ENCODE measurements around the gene SLC39A11.

The SLC39A11 gene

DNA sequence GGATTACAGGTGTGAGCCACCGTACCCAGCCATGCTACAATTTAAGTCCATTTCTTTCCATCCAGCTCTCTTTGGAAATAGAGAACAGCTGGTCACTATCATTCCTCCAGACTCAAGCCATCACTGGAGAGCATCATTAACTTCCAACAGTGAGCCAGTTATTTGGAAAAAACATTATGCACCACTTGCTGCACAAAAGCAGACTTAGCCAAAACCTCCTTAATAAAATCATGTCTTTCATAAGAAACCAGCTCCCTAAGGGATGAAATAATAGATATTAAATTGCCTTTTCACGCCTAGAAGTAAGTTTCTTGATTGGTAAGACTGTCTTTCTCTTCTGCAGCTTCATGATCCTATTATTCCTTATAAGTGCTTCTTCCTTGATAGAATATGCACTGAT is 17.9 kb downstream of the SLC39A11 start:
- TF ChIP-seq ISL1 (CRISPR knock-in tag; IDR thresholded peaks at IDR 0.05): no peak
- no peak for TF ChIP-seq BACH2 (CRISPR knock-in tag; IDR thresholded peaks at IDR 0.05; ENCODE audit: borderline replicate concordance)
- no peak for TF ChIP-seq GLIS3 (CRISPR knock-in tag; IDR thresholded peaks at IDR 0.05)
- TF ChIP-seq SNAI2 (CRISPR knock-in tag; IDR thresholded peaks at IDR 0.05): no peak
- no peak for TF ChIP-seq ZFP3 (CRISPR knock-in tag; IDR thresholded peaks at IDR 0.05)
- TF ChIP-seq ZFP30 (CRISPR knock-in tag; IDR thresholded peaks at IDR 0.05): no peak
- TF ChIP-seq, protein P1, sequence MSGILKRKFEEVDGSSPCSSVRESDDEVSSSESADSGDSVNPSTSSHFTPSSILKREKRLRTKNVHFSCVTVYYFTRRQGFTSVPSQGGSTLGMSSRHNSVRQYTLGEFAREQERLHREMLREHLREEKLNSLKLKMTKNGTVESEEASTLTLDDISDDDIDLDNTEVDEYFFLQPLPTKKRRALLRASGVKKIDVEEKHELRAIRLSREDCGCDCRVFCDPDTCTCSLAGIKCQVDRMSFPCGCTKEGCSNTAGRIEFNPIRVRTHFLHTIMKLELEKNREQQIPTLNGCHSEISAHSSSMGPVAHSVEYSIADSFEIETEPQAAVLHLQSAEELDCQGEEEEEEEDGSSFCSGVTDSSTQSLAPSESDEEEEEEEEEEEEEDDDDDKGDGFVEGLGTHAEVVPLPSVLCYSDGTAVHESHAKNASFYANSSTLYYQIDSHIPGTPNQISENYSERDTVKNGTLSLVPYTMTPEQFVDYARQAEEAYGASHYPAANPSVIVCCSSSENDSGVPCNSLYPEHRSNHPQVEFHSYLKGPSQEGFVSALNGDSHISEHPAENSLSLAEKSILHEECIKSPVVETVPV (CRISPR knock-in tag; IDR thresholded peaks at IDR 0.05): no peak
- no peak for TF ChIP-seq PPARA (CRISPR knock-in tag; IDR thresholded peaks at IDR 0.05; ENCODE audit: borderline replicate concordance)
- no peak for TF ChIP-seq TCF4 (CRISPR knock-in tag; IDR thresholded peaks at IDR 0.05; ENCODE audit: borderline replicate concordance)
- TF ChIP-seq, protein P2, sequence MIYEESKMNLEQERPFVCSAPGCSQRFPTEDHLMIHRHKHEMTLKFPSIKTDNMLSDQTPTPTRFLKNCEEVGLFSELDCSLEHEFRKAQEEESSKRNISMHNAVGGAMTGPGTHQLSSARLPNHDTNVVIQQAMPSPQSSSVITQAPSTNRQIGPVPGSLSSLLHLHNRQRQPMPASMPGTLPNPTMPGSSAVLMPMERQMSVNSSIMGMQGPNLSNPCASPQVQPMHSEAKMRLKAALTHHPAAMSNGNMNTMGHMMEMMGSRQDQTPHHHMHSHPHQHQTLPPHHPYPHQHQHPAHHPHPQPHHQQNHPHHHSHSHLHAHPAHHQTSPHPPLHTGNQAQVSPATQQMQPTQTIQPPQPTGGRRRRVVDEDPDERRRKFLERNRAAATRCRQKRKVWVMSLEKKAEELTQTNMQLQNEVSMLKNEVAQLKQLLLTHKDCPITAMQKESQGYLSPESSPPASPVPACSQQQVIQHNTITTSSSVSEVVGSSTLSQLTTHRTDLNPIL (CRISPR knock-in tag; IDR thresholded peaks at IDR 0.05; ENCODE audit: low read depth): no peak
- no peak for TF ChIP-seq ZC3H10 (CRISPR knock-in tag; IDR thresholded peaks at IDR 0.05)
- no peak for TF ChIP-seq ARNTL (CRISPR knock-in tag; IDR thresholded peaks at IDR 0.05; ENCODE audit: borderline replicate concordance, low read depth)
- no peak for TF ChIP-seq ZNF8 (CRISPR knock-in tag; IDR thresholded peaks at IDR 0.05)
- no peak for TF ChIP-seq OSR1 (CRISPR knock-in tag; IDR thresholded peaks at IDR 0.05)
- no peak for ATAC-seq

DNA sequence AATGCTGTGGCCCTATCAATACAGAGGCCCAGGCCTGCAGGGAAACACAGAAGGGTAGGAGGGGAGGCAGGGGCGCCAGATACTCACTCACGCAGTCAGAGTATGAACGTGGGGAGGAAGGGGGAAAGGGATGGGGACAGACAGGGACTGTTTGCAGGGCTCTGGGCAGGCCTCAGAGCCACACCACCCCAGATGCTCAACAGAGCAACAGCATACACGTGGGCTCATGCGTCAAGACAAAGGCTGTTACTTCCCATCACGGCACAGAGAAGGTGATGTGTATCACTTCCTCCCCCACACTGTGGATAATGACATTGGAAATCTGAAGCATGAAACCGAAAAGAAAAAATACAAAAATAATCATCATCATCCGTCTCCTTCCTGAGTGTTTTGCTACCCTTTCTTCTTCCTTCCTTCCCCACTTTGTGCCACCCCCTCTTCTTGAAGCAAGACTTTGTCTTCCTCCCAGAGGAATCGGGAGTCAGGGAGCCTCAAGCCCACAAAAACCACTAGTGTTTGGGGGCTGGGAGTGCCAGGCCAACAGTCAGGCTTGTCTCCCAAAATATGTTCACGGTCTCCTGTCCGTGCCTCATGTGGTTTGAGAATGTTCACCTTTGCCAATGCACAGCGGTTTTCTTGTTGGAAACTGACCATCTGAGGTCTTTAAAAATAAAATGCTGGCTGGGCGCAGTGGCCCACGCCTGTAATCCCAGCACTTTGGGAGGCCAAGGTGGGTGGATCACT is 20.1 kb downstream of the SLC39A11 start:
- TF ChIP-seq, protein P1 (CRISPR knock-in tag; IDR thresholded peaks at IDR 0.05): no peak
- TF ChIP-seq ZFP30 (CRISPR knock-in tag; IDR thresholded peaks at IDR 0.05) (no peak), GLIS3 (CRISPR knock-in tag; IDR thresholded peaks at IDR 0.05) (no peak), ZC3H10 (CRISPR knock-in tag; IDR thresholded peaks at IDR 0.05) (no peak), ISL1 (CRISPR knock-in tag; IDR thresholded peaks at IDR 0.05) (no peak), OSR1 (CRISPR knock-in tag; IDR thresholded peaks at IDR 0.05) (no peak), ESRRG (CRISPR knock-in tag; IDR thresholded peaks at IDR 0.05) (no peak), RARB (CRISPR knock-in tag; IDR thresholded peaks at IDR 0.05) (no peak), ZNF8 (CRISPR knock-in tag; IDR thresholded peaks at IDR 0.05) (no peak), TOX (CRISPR knock-in tag; IDR thresholded peaks at IDR 0.05; ENCODE audit: borderline replicate concordance) (no peak), ZFP3 (CRISPR knock-in tag; IDR thresholded peaks at IDR 0.05) (no peak), CSDC2 (CRISPR knock-in tag; IDR thresholded peaks at IDR 0.05) (no peak), ZNF565 (CRISPR knock-in tag; conservative IDR thresholded peaks at IDR 0.05; ENCODE audit: low read depth) (no peak)
- TF ChIP-seq, protein P3, sequence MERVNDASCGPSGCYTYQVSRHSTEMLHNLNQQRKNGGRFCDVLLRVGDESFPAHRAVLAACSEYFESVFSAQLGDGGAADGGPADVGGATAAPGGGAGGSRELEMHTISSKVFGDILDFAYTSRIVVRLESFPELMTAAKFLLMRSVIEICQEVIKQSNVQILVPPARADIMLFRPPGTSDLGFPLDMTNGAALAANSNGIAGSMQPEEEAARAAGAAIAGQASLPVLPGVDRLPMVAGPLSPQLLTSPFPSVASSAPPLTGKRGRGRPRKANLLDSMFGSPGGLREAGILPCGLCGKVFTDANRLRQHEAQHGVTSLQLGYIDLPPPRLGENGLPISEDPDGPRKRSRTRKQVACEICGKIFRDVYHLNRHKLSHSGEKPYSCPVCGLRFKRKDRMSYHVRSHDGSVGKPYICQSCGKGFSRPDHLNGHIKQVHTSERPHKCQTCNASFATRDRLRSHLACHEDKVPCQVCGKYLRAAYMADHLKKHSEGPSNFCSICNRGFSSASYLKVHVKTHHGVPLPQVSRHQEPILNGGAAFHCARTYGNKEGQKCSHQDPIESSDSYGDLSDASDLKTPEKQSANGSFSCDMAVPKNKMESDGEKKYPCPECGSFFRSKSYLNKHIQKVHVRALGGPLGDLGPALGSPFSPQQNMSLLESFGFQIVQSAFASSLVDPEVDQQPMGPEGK (CRISPR knock-in tag; IDR thresholded peaks at IDR 0.05; ENCODE audit: borderline replicate concordance): no peak
- TF ChIP-seq, protein P4, sequence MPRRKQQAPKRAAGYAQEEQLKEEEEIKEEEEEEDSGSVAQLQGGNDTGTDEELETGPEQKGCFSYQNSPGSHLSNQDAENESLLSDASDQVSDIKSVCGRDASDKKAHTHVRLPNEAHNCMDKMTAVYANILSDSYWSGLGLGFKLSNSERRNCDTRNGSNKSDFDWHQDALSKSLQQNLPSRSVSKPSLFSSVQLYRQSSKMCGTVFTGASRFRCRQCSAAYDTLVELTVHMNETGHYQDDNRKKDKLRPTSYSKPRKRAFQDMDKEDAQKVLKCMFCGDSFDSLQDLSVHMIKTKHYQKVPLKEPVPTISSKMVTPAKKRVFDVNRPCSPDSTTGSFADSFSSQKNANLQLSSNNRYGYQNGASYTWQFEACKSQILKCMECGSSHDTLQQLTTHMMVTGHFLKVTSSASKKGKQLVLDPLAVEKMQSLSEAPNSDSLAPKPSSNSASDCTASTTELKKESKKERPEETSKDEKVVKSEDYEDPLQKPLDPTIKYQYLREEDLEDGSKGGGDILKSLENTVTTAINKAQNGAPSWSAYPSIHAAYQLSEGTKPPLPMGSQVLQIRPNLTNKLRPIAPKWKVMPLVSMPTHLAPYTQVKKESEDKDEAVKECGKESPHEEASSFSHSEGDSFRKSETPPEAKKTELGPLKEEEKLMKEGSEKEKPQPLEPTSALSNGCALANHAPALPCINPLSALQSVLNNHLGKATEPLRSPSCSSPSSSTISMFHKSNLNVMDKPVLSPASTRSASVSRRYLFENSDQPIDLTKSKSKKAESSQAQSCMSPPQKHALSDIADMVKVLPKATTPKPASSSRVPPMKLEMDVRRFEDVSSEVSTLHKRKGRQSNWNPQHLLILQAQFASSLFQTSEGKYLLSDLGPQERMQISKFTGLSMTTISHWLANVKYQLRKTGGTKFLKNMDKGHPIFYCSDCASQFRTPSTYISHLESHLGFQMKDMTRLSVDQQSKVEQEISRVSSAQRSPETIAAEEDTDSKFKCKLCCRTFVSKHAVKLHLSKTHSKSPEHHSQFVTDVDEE (CRISPR knock-in tag; IDR thresholded peaks at IDR 0.05): no peak
- TF ChIP-seq, protein P5, sequence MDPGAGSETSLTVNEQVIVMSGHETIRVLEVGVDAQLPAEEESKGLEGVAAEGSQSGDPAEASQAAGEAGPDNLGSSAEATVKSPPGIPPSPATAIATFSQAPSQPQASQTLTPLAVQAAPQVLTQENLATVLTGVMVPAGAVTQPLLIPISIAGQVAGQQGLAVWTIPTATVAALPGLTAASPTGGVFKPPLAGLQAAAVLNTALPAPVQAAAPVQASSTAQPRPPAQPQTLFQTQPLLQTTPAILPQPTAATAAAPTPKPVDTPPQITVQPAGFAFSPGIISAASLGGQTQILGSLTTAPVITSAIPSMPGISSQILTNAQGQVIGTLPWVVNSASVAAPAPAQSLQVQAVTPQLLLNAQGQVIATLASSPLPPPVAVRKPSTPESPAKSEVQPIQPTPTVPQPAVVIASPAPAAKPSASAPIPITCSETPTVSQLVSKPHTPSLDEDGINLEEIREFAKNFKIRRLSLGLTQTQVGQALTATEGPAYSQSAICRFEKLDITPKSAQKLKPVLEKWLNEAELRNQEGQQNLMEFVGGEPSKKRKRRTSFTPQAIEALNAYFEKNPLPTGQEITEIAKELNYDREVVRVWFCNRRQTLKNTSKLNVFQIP (CRISPR knock-in tag; IDR thresholded peaks at IDR 0.05; ENCODE audit: borderline replicate concordance, low read depth): no peak
- no peak for ATAC-seq

All from SK-N-SH treated with all-trans-retinoic acid at 6 μM for 48 hours (cell line).